ENCODE measurements around the gene SERPINB6.
"Not testable (repeated sequence)": the region's sequence is repeated elsewhere in the genome, so short reads cannot be mapped to it uniquely, and the experiment has no call there.

Gene SERPINB6

DNA sequence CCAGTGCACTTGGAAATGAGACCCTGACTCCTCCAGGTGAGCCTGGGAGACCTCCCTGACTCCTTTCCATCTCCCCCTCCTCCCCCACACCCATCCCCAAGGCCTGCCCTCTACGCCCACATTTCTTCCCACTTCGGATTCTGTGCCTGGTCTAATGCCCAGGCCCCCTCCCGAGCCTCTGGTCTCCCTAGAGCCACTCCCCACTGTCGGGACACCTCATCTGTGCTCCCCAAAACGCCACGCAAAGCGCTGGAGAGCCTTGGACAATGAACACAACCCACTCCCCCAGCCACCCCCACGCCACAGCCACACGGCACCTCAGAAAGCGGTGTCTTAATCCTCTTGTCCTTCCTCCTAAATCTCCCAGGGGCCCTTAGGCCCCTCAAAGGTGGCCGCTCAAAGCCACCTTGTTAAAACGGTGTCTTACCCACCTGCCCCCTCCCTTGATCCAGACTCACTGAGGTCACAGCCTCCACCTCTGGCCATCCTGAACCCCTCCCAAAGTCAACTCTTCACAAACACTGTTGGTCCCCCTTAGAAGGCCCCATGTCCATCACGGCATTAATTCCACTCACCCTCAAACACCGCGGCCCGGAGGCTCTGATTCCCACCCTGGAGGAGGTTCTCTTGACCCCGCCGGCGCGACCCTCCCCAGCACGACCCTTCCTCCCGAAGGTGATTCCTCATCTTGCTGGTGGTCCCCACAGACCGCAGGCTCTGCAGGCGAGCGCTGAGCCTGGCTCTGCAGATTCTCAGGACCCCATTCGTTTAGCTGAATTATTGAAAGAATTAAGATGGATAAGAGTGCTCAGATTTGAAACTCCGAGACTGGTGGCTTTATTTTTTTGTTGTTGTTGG, 69.5 kb downstream of the SERPINB6 start:
- H3K9me3 ChIP-seq (ENCODE audit: control insufficient read depth, low read length); DNase-seq; H3K27me3 ChIP-seq (replicated peaks; ENCODE audit: control insufficient read depth, insufficient read depth, low read length, poor library complexity, severe bottlenecking): not testable (repeated sequence)
- Histone ChIP-seq H3K36me3 (ENCODE audit: control insufficient read depth, insufficient read depth, low read length) (peaks cover 26% of the 10 kb centered on the region), H3K4me1 (ENCODE audit: control insufficient read depth, insufficient read depth, low read length, poor library complexity, severe bottlenecking) (peaks cover 28% of the 10 kb centered on the region), H3K27ac (ENCODE audit: insufficient read depth, low read length, poor library complexity, severe bottlenecking) (peak overlapping the region; percentile 75), H3K4me3 (ENCODE audit: insufficient read depth, low read depth, low read length, poor library complexity, severe bottlenecking) (peak overlapping the region; percentile 68)

DNA sequence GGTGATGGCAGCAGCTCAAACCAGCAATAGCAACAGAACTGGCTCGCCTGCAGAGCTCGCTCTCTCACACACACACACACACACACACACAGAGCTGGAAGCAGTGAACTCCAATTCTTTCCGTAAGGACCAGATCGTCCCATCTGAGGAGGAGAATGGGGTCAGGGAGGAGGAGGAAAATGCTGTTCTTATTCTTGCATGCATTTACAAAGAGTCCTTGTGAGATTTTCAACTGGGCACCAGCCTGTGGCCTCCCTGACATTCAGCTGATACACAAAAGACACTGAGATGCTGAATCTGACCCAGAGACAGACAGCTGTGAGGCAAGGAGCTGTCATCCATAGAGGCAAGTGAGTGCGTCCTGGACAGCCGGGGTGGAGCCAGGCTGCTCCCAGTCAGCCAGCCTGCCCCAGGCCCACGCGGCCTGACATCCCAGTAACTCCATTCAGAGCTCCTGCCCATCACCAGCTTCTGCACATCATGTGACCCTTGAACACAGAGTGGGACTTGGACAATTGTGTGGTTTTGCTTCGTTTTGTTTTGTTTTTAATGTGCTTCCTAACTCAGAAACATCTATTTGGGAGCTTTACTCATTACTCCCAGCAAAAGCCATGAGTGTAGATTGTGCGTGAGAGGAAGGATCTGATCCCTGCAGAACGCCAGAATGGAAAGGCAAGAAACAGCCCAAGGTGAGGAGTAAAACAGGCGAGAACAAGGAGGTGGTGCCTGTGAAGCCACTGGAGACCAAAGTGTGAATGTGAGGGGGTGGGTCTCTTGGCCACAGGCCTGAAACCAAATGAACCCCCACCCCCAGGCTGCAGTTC, 70.3 kb downstream of the SERPINB6 start:
- Histone ChIP-seq H3K4me1 (ENCODE audit: control insufficient read depth, insufficient read depth, low read length, poor library complexity, severe bottlenecking) (peaks cover 28% of the 10 kb centered on the region), H3K9me3 (ENCODE audit: control insufficient read depth, low read length) (no peaks in the 10 kb centered on the region), H3K27me3 (replicated peaks; ENCODE audit: control insufficient read depth, insufficient read depth, low read length, poor library complexity, severe bottlenecking) (no peaks in the 10 kb centered on the region), H3K4me3 (ENCODE audit: insufficient read depth, low read depth, low read length, poor library complexity, severe bottlenecking) (peak overlapping the region; percentile 68), H3K36me3 (ENCODE audit: control insufficient read depth, insufficient read depth, low read length) (peaks cover 30% of the 10 kb centered on the region), H3K27ac (ENCODE audit: insufficient read depth, low read length, poor library complexity, severe bottlenecking) (peak overlapping the region; percentile 75)
- no peak for DNase-seq

DNA sequence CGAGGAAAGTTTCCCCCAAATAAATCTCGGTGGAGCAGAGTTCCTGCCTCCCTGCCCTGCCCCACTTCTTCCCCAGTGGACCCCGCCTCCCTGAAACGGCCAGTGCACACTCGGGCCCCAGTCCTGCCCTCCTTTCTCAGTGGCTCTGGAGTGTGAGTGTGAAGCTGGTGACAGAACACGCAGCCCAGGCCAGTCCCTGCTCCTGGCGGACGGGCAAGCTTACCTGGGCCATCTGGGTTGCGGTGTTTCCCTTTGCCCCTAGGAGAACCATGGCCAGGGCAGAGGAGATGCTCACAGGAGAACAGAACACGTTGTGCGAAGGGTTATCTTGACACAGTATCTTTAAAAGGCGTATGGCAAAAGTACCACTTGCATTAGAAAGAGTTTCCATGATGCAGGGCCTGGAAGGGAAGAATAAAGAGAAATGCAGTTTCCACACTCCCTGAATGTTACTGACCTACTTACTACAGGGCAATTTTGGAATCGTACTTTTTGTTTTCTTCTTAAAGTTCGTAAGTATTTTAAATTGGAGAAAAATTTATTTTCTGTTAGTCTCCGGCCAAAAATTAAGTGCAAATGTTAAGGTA, 71.1 kb downstream of the SERPINB6 start:
- peaks cover 28% of the 10 kb centered on the region for H3K4me1 ChIP-seq (ENCODE audit: control insufficient read depth, insufficient read depth, low read length, poor library complexity, severe bottlenecking)

DNA sequence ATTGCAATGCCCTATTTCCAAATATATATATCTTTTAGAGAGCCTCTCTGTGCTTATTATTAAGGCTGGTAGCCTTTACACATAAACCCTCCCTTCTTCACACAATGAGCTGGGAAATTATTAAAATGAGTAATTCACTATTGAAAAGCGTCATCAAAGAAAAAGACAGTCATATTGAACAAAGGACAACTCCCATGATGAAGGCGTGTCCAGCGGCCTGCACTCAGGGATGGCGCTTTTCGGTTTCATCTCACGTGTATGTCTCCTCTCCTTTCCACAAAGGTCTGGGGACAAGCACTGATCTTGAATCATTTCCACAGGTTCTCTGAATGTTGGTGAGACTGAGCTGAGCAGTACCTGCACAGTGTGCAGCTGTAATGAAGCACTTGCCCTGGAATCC, 71.8 kb downstream of the SERPINB6 start:
- no peak for DNase-seq
- Histone ChIP-seq H3K27ac (ENCODE audit: insufficient read depth, low read length, poor library complexity, severe bottlenecking) (peak overlapping the region; percentile 75), H3K9me3 (ENCODE audit: control insufficient read depth, low read length) (no peaks in the 10 kb centered on the region)

More for the DNA sequence above, 71.1 kb downstream of the SERPINB6 start:
- H3K36me3 ChIP-seq (ENCODE audit: control insufficient read depth, insufficient read depth, low read length) = peaks cover 37% of the 10 kb centered on the region
- H3K4me3 ChIP-seq (ENCODE audit: insufficient read depth, low read depth, low read length, poor library complexity, severe bottlenecking) = peak overlapping the region; percentile 68
- DNase-seq = no peak
- peak overlapping the region; percentile 75 for H3K27ac ChIP-seq (ENCODE audit: insufficient read depth, low read length, poor library complexity, severe bottlenecking)
- no peaks in the 10 kb centered on the region for H3K9me3 ChIP-seq (ENCODE audit: control insufficient read depth, low read length)
- H3K27me3 ChIP-seq (replicated peaks; ENCODE audit: control insufficient read depth, insufficient read depth, low read length, poor library complexity, severe bottlenecking) = no peaks in the 10 kb centered on the region

More for the DNA sequence above, 71.8 kb downstream of the SERPINB6 start:
- Histone ChIP-seq H3K4me1 (ENCODE audit: control insufficient read depth, insufficient read depth, low read length, poor library complexity, severe bottlenecking) (peaks cover 28% of the 10 kb centered on the region), H3K36me3 (ENCODE audit: control insufficient read depth, insufficient read depth, low read length) (peaks cover 45% of the 10 kb centered on the region), H3K27me3 (replicated peaks; ENCODE audit: control insufficient read depth, insufficient read depth, low read length, poor library complexity, severe bottlenecking) (no peaks in the 10 kb centered on the region), H3K4me3 (ENCODE audit: insufficient read depth, low read depth, low read length, poor library complexity, severe bottlenecking) (peak overlapping the region; percentile 68)
